ENCODE measurements around the gene KLHDC10. TPM values are rescaled to one million over a fixed set of nuclear protein-coding genes. Genes with fewer than 3 reads are reported as not detected.

The KLHDC10 gene
- total and polyA plus RNA-seq, 2 experiments from 2014 or later = 5.5 to 14.7 TPM

DNA sequence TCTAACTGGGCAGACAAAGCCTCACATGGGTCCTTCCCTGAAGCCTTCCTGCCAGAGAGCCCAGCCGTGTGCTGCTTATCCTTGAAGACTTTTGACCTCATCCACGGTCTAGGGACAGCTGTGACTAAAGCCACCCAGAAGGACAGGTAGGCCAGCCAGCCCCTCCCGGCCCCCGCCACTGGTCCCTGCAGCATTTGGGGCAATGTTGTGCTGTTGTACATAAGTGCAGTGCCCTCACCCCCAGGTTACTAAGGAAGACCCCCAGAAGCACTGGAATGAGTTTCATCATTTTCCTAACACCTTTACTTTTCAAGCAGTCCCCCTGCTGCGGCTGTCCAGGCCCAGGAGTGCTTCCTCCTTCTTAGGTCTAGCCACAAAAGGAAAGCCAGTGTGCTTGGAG, 91.9 kb downstream of the KLHDC10 start:
- no peak overlapping the region for H3K4me3 Mint-ChIP-seq
- DNase-seq (ENCODE audit: low spot score) (no peak), ATAC-seq (no peak)
- Histone ChIP-seq H3K9me2 (ENCODE audit: insufficient read depth) (no peaks in the 10 kb centered on the region), H3K4me2 (no peak overlapping the region), H3K4me3 (no peak overlapping the region), H3F3A (replicated peaks; ENCODE audit: low read depth) (0 out of 2 replicates have a peak, but pooled peaks cover 2% of the 10 kb centered on the region), H3K79me2 (replicated peaks; ENCODE audit: insufficient read depth) (no peaks in the 10 kb centered on the region), H3K27me3 (ENCODE audit: insufficient read depth) (no peaks in the 10 kb centered on the region), H3K27ac (ENCODE audit: low read depth) (no peak overlapping the region), H4K20me1 (replicated peaks; ENCODE audit: insufficient read depth) (no peaks in the 10 kb centered on the region), H3K36me3 (ENCODE audit: insufficient read depth) (peaks cover 8% of the 10 kb centered on the region; the same call in 1 of the 2 replicates), H3K4me1 (ENCODE audit: insufficient read depth) (no peaks in the 10 kb centered on the region), H2AFZ (no peak overlapping the region)
- peaks cover 59% of the 10 kb centered on the region for H3K36me3 Mint-ChIP-seq (ENCODE audit: low read depth)
- H3K27me3 Mint-ChIP-seq (ENCODE audit: insufficient read depth, low read depth, poor library complexity) = peaks cover 6% of the 10 kb centered on the region
- TF ChIP-seq, protein P1, sequence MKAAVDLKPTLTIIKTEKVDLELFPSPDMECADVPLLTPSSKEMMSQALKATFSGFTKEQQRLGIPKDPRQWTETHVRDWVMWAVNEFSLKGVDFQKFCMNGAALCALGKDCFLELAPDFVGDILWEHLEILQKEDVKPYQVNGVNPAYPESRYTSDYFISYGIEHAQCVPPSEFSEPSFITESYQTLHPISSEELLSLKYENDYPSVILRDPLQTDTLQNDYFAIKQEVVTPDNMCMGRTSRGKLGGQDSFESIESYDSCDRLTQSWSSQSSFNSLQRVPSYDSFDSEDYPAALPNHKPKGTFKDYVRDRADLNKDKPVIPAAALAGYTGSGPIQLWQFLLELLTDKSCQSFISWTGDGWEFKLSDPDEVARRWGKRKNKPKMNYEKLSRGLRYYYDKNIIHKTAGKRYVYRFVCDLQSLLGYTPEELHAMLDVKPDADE (IDR thresholded peaks at IDR 0.05) = no peak
- TF ChIP-seq, protein P2, sequence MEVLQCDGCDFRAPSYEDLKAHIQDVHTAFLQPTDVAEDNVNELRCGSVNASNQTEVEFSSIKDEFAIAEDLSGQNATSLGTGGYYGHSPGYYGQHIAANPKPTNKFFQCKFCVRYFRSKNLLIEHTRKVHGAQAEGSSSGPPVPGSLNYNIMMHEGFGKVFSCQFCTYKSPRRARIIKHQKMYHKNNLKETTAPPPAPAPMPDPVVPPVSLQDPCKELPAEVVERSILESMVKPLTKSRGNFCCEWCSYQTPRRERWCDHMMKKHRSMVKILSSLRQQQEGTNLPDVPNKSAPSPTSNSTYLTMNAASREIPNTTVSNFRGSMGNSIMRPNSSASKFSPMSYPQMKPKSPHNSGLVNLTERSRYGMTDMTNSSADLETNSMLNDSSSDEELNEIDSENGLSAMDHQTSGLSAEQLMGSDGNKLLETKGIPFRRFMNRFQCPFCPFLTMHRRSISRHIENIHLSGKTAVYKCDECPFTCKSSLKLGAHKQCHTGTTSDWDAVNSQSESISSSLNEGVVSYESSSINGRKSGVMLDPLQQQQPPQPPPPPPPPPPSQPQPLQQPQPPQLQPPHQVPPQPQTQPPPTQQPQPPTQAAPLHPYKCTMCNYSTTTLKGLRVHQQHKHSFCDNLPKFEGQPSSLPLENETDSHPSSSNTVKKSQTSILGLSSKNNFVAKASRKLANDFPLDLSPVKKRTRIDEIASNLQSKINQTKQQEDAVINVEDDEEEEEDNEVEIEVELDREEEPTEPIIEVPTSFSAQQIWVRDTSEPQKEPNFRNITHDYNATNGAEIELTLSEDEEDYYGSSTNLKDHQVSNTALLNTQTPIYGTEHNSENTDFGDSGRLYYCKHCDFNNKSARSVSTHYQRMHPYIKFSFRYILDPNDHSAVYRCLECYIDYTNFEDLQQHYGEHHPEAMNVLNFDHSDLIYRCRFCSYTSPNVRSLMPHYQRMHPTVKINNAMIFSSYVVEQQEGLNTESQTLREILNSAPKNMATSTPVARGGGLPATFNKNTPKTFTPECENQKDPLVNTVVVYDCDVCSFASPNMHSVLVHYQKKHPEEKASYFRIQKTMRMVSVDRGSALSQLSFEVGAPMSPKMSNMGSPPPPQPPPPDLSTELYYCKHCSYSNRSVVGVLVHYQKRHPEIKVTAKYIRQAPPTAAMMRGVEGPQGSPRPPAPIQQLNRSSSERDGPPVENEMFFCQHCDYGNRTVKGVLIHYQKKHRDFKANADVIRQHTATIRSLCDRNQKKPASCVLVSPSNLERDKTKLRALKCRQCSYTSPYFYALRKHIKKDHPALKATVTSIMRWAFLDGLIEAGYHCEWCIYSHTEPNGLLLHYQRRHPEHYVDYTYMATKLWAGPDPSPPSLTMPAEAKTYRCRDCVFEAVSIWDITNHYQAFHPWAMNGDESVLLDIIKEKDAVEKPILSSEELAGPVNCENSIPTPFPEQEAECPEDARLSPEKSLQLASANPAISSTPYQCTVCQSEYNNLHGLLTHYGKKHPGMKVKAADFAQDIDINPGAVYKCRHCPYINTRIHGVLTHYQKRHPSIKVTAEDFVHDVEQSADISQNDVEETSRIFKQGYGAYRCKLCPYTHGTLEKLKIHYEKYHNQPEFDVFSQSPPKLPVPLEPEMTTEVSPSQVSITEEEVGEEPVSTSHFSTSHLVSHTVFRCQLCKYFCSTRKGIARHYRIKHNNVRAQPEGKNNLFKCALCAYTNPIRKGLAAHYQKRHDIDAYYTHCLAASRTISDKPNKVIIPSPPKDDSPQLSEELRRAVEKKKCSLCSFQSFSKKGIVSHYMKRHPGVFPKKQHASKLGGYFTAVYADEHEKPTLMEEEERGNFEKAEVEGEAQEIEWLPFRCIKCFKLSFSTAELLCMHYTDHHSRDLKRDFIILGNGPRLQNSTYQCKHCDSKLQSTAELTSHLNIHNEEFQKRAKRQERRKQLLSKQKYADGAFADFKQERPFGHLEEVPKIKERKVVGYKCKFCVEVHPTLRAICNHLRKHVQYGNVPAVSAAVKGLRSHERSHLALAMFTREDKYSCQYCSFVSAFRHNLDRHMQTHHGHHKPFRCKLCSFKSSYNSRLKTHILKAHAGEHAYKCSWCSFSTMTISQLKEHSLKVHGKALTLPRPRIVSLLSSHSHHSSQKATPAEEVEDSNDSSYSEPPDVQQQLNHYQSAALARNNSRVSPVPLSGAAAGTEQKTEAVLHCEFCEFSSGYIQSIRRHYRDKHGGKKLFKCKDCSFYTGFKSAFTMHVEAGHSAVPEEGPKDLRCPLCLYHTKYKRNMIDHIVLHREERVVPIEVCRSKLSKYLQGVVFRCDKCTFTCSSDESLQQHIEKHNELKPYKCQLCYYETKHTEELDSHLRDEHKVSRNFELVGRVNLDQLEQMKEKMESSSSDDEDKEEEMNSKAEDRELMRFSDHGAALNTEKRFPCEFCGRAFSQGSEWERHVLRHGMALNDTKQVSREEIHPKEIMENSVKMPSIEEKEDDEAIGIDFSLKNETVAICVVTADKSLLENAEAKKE (CRISPR knock-in tag; IDR thresholded peaks at IDR 0.05) = no peak
- TF ChIP-seq STAT1 (IDR thresholded peaks at IDR 0.05; ENCODE audit: unreplicated experiment) = no peak
- TF ChIP-seq ZNF114 (CRISPR knock-in tag; IDR thresholded peaks at IDR 0.05) = no peak
- no peak for TF ChIP-seq ZNF331 (CRISPR knock-in tag; IDR thresholded peaks at IDR 0.05; ENCODE audit: low read depth)
- TF ChIP-seq, protein P3, sequence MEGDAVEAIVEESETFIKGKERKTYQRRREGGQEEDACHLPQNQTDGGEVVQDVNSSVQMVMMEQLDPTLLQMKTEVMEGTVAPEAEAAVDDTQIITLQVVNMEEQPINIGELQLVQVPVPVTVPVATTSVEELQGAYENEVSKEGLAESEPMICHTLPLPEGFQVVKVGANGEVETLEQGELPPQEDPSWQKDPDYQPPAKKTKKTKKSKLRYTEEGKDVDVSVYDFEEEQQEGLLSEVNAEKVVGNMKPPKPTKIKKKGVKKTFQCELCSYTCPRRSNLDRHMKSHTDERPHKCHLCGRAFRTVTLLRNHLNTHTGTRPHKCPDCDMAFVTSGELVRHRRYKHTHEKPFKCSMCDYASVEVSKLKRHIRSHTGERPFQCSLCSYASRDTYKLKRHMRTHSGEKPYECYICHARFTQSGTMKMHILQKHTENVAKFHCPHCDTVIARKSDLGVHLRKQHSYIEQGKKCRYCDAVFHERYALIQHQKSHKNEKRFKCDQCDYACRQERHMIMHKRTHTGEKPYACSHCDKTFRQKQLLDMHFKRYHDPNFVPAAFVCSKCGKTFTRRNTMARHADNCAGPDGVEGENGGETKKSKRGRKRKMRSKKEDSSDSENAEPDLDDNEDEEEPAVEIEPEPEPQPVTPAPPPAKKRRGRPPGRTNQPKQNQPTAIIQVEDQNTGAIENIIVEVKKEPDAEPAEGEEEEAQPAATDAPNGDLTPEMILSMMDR (conservative IDR thresholded peaks at IDR 0.05; ENCODE audit: low read depth in 2 of 2) = no peak
- TF ChIP-seq, protein P4, sequence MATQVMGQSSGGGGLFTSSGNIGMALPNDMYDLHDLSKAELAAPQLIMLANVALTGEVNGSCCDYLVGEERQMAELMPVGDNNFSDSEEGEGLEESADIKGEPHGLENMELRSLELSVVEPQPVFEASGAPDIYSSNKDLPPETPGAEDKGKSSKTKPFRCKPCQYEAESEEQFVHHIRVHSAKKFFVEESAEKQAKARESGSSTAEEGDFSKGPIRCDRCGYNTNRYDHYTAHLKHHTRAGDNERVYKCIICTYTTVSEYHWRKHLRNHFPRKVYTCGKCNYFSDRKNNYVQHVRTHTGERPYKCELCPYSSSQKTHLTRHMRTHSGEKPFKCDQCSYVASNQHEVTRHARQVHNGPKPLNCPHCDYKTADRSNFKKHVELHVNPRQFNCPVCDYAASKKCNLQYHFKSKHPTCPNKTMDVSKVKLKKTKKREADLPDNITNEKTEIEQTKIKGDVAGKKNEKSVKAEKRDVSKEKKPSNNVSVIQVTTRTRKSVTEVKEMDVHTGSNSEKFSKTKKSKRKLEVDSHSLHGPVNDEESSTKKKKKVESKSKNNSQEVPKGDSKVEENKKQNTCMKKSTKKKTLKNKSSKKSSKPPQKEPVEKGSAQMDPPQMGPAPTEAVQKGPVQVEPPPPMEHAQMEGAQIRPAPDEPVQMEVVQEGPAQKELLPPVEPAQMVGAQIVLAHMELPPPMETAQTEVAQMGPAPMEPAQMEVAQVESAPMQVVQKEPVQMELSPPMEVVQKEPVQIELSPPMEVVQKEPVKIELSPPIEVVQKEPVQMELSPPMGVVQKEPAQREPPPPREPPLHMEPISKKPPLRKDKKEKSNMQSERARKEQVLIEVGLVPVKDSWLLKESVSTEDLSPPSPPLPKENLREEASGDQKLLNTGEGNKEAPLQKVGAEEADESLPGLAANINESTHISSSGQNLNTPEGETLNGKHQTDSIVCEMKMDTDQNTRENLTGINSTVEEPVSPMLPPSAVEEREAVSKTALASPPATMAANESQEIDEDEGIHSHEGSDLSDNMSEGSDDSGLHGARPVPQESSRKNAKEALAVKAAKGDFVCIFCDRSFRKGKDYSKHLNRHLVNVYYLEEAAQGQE (IDR thresholded peaks at IDR 0.05; ENCODE audit: unreplicated experiment) = no peak
- TF ChIP-seq POLR2AphosphoS5 (IDR thresholded peaks at IDR 0.05; ENCODE audit: low read depth) = no peak
- TF ChIP-seq CREB1 (CRISPR knock-in tag; IDR thresholded peaks at IDR 0.05; ENCODE audit: low read depth) = no peak
- no peak for TF ChIP-seq EZH2phosphoT487 (IDR thresholded peaks at IDR 0.05; ENCODE audit: unreplicated experiment)
- no peak for TF ChIP-seq JUNB (IDR thresholded peaks at IDR 0.05; ENCODE audit: unreplicated experiment)
- no peak for TF ChIP-seq NANOG (IDR thresholded peaks at IDR 0.05; ENCODE audit: borderline replicate concordance)
- TF ChIP-seq EZH2 (IDR thresholded peaks at IDR 0.05; ENCODE audit: low read depth, unreplicated experiment) = no peak
- peaks cover 5% of the 10 kb centered on the region; the same call in 1 of the 3 replicates for H3K9me3 Mint-ChIP-seq
- H3K27ac Mint-ChIP-seq = no peak overlapping the region
- H3K4me1 Mint-ChIP-seq = no peaks in the 10 kb centered on the region
